AG08396 (cell line): ENCODE data around the gene ZNF428.
"Not testable (repeated sequence)": the region's sequence is repeated elsewhere in the genome, so short reads cannot be mapped to it uniquely, and the experiment has no call there.

Source experiments
- DNase-seq: peaks from one replicate; pipeline ENCODE4 v3.0.0; 2012; ENCODE audit warnings: low spot score, mixed read lengths

ZNF428 gene

GRCh38 chr19:43639519-43640423 is 20.3 kb upstream of the ZNF428 start, which contains the start of gene CADM4:
CADM4 (minus strand) TSS chr19:43639850; CDS start chr19:43639790, 60 bp downstream.
- peak; percentile 49 for DNase-seq

DNA sequence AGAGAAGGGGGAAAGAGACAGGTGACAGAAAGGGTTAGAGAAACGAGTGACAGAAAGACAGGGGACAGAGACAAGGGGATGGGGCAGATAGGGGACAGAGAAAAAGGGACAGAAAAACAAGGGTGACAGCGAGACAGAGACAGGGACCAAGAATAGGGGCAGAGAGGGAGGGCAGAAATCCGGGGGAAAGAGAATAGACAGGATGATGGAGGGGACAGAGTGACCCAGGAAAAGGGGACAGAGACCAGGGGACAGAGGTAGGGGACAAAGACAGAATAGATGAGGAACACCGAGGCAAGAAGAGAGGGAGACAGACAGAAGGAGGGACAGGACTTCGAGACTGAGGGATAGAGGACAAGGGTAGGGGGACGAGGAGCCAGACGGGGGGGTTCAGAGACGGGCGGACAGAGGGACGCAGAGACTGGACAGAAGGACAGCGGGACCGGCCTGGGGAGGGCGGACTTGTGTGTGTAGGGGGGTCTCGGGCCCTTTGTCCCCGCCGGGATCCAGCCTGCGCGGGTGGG is 19.6 kb upstream of the ZNF428 start:
- no peak for DNase-seq

DNA sequence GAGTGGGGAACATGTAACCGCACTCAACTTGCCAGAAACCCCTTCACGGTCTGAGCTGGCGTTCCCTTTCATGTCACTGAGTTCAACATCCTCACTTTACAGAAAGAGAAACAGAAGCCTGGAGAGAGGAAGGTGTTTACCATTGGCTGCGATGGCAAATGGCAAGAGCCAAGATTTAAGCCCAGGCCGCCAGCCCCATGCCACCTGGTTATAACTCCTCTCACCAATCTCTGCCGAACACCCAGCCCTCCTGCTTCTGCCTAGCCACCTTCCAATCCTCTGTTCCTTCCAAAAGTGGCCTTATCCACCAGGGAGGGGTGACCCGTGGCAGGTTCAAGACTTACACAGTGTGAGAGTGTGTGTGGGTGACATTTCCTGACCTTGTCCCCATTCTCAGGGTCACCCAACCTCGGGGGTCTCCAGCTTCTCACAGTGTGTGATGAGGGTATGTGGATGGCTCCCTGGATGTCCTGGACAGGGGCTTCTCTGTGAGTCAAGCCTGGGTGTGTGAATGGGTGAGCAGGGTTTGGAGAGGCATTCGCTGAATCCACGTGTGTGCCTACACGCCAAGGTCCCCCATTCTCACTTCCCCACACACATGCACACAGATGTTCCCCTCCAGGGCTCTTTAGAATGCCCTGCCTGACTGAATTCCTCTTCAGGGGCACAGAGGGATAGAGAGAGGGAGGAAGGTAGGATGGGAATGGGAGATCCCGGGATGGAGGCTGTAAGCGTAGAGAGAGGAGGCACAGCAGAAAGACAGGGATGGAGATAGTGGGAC is 19.0 kb upstream of the ZNF428 start:
- DNase-seq: no peak

GRCh38 chr19:43636121-43636683 is 16.8 kb upstream of the ZNF428 start:
- no peak for DNase-seq

GRCh38 chr19:43635561-43635940 is 16.1 kb upstream of the ZNF428 start:
- not testable (repeated sequence) for DNase-seq

DNA sequence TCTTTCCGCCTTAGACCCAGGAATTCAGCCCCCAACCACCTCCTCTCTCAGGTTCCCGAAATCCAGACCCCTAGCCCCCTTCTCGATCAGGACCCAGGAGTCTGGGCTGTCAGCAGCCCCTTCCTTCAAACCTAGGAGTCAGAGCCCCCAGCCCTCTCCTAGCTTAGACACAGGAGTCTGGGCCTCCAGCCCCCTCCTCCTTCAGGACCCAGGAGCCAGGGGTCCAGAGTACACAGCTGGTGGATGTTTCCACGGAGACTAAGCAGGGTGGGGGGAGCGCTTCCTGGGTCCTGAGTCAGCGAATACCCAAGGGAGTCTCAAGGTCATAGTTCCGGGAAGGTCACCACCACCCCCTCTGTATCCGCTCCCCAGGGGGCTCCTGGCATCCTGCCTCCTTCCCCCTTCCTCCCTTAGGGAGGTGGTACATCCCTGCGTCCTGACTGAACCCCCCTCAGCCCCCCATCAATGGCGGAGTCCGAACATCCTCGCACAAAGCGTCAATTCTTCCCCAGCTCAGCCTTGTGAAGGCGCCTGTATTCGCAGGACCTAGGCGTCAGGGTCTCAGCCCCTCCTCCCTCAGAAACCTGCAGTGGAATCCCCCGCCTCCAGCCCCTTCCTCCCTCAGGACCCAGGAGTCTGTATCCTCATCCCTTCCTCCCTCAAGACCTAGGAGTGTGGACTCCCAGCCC is 15.6 kb upstream of the ZNF428 start:
- no peak for DNase-seq

- DNase-seq: no peak
Measured at GRCh38 chr19:43634506-43634871, 15.1 kb upstream of the ZNF428 start.

GRCh38 chr19:43634068-43634467 is 14.6 kb upstream of the ZNF428 start:
- DNase-seq: no peak

DNA sequence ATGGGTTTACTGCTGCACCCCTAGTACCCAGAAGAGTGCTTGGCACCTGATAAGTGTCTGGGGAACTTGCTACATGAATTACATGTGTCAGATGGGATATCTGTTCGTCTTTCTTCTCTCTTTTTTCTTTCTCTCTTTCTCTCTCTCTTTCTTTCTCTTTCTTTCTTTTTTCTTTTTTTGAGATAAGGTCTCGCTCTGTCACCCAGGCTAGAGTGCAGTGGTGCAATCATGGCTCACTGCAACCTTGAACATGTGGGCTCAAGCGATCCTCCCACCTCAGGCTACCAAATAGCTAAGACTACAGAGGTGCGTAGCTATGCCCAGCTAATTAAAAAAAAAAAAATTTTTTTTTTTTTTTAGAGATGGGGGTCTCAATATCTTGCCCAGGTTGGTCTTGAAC is 14.1 kb upstream of the ZNF428 start:
- no peak for DNase-seq

- DNase-seq: no peak
Measured at GRCh38 chr19:43631491-43631890, 12.1 kb upstream of the ZNF428 start.

DNA sequence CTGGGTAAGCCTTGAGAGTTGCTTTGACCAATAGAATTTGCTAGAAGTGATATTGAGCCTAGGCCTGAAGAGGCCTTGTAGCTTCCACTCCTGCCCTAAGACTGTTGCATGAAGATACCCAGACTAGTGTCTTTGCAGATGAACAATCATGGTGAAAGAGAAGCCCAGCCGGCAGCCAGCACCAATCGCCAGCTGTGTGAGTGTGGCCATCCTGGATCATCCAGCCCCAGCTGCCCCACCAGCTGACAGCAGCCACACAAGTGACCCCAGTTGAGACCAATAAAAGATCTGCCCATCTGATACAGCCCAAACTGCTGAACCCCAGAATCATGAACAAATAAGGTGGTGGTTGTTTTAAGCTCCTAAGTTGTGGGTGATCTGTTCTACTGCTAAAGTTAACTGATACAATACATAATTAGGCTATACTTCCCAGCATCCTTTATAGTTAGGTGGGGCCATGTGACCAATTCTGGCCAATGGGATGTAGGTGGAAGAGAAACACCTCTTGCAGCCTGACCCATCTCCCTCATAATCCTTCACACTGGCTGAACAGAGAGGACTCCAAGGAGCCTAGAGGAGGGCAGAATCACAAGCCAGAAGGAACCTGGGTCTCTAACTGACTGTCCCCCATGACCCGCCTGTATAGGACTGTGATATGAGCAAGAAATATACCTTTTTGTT is 9.4 kb upstream of the ZNF428 start:
- no peak for DNase-seq

GRCh38 chr19:43626838-43627237 is 7.4 kb upstream of the ZNF428 start:
- no peak for DNase-seq

DNA sequence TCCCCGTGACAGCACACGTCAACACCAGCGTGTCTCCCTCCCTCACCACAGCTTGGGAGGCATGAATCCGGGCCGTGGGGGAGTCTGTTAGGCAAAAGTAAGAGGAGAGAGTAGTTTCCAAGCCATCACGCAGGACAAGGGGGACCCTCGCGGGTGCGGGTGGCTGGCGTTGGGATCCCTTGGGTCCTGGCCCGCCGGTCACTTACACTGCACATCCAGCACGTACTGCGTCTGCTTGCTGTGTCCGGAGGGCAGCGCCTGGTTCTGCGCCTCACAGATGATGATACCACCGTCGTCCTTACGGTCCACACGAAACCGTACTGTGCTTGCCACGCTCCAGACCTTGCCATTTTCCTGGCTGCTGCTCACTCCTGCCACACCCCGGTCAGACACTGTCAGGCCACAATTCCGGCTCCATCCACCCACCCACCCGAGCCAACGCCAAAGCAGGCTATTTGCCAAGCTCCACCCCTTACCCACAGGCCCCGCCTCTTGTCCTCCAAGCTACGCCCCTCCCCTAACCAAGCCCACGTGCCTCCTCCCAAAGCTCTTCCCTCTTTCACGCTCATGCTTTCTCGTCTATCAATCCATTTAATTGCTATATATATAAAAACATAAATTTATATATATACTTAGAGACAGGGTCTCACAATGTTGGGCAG is 6.6 kb upstream of the ZNF428 start:
- DNase-seq: no peak

- no peak for DNase-seq
Measured at GRCh38 chr19:43624933-43625332, 5.5 kb upstream of the ZNF428 start.

DNA sequence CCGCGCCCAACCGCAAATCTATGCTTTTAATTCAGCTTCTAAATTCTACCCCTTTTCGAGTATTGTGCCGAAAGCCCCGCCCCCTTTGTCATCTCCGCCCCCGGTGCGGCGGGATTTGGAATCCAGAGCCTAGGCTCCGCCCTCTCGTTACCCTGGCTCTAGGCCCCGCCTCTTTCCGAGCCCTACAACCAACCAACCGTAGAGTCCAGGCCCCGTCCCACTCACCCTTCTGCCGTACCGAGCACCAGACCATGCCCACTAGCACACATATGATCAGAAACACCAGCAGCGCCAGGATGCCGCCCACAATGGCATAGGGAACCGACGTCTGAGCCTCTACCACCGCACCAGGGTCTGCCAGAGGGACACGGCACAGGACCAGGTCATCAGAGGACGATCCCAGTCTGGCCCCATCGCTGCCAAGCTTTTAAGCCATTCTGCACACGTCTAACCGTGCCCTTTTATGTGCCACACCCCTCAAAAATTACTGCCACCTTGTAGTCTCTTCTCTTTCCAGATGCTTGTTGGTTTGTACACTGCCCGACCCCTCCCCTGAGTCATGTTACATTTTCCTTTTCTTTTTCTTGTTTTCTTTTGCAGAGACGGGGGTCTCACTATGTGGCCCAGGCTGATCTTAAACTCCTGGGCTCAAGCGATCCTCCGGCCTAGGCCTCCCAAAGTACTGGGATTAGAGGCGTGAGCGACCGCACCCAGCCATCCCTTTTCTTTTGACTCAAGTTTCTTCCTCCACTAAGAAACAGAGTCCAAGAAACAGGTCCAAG is 4.7 kb upstream of the ZNF428 start:
- no peak for DNase-seq

- no peak for DNase-seq
Measured at GRCh38 chr19:43622956-43623355, 3.5 kb upstream of the ZNF428 start.

DNA sequence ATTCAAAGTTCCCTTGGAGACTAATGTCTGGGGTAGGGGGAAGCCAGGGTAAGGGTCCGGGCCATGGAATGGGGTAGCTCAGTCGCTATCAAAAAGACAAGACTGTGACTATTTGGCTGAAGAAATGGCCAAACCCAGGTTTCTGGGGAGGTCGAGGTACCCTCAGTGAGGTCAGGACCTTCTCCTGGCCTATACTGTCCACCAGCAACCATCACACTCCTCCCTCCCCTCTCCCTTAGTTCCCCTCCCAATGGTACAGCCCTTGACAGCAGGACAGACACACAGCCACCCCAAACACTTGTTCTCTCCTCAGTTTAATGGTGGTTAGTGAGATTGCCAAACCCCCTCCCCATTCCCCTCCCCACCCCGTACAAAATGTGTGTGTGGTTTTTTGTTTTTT is 2.6 kb upstream of the ZNF428 start:
- DNase-seq: no peak

DNA sequence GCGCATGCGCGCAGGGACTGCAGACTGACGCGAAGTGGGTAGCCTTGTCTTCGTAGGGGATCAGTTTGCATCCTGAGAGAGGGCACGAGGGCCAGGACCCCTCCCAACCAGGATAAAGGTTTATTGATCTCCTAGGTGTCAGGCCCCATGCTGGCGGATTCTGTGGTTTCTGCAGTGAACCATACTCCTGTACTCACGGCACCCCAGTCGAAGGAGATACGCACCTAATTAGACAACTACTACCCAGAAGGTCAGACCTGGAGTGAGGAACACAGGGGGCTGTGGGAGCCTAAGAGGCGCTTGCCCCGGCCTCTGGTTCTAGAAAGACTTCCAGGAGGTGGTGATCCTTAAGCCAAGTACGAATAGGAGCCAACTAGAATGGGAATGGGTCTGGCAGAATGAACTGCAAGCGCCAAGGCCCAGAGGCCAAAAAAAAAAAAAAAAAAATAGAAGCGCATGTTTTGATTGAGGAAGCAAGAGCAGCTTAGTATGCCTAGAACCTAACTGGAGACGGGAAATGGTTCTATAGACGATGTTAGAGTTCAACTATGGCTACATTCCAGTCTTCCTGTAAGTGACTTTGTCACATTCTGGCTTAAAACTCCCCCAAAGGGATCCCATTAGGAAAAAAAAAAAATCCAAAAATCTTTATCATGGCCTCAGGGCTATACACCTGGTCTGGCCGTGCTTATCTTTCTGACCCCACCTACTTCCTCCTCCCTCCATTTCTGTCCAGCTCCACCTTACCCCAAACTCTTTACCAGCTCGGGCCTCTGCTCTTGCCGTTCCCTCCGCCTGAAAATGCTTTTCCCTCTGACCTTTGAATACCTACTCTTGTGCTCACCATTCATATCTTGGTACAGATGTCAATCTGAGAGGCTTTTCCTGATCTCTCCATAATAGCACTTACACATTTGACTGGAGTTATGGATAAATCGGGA is 902 bp upstream of the ZNF428 start:
- no peak for DNase-seq

DNA sequence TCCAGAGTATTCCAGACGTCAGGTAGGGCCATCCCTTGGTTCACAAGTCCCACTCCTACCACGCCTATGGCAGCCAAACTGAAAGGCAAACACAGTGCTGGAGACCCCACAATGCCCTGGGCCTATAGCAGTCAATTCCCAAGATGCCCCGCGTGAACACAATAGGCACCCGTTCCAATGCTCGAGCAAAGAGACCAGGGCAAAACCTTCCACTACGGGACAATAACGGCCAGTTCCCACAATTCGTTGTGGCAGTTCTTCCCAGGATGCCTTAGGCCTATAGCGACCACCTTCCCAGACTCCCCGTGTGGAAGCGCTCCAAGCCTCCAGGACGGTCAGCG is 538 bp downstream of the ZNF428 start:
- peak; percentile 46 for DNase-seq
